NCI-H69 (cell line): Measurements from ENCODE around the gene MYCN.

Source experiments
- DNase-seq: peaks from one replicate; lab custom pipeline; 2025; lab: John Stamatoyannopoulos, UW

MYCN gene

DNA sequence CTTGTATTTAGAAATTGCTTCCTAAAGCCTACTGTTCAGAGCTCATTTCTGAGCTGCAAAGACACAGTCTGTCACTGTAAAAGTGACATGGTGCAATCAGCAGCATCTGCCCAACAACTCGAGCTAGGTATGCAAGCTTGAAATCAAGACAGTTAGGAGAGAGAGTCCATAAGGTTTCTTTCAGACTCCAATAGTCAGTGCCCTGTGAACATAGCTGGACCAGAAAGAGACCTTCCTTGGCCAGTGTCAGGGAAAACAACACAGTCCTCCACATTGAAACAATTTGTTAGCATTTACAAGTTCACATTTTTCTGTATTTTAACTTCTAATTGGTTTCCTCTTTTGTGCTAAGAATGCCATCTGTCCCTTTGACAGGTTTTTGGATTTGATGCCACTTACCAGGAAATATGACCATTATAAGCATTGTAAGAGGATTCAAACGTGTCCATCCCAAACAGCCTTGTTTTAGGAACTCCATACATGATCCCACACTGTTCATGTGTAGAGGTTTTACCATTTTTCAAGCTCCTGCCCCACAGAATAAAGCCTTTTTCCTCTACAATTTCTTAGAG lies 8.9 kb upstream of the MYCN start:
- no peak for DNase-seq

DNA sequence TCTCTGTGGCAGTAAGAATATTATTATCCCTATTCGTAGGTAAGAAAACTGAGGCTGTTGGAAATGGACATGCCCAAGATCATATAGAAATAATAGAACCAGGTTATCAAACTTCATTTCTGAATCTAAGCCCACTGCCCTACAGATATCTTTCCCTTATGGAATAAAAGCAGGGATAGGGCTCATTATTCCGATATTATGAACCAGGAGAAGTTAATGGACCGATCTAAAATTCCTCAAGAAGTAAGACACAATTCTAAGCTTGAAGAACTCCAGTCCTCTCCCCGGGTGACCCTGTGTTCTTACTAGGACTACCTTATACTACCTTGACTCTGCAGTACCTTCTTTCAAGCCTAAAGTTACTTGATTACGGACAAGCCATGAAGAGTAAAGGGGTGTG lies 8.4 kb upstream of the MYCN start:
- no peak for DNase-seq

DNA sequence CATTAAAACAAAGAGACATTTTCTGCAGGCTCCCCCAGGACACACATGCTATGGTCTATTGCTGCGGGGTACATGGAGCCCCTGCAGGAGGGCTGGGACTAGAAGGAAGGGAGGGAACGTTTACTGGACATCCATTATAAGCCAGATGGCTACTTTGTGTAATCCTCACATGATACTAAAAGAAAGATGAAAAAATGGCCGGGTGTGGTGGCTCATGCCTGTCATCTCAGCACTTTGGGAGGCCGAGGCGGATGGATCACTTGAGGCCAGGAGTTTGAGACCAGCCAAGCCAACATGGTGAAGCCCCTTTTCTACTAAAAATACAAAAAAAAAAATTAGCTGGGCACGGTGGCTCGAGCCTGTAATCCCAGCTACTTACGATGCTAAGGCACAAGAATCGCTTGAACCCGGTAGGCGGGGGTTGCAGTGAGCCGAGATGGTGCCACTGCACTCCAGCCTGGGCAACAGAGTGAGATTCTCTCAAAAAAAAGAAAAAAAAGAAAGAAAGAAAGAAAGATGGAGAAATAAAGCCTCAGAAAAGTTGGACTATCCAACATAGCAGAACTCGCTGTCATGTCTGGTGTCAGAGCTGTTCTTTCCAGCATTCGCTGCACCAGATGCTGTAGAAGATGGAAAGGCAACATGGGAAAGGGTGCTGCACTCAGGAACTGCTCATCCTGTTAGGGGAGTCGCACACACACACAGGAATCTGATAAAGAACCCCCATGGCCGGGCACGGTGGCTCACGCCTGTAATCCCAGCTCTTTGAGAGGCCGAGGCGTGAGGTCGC lies 7.8 kb upstream of the MYCN start:
- DNase-seq, result peak; percentile 100

DNA sequence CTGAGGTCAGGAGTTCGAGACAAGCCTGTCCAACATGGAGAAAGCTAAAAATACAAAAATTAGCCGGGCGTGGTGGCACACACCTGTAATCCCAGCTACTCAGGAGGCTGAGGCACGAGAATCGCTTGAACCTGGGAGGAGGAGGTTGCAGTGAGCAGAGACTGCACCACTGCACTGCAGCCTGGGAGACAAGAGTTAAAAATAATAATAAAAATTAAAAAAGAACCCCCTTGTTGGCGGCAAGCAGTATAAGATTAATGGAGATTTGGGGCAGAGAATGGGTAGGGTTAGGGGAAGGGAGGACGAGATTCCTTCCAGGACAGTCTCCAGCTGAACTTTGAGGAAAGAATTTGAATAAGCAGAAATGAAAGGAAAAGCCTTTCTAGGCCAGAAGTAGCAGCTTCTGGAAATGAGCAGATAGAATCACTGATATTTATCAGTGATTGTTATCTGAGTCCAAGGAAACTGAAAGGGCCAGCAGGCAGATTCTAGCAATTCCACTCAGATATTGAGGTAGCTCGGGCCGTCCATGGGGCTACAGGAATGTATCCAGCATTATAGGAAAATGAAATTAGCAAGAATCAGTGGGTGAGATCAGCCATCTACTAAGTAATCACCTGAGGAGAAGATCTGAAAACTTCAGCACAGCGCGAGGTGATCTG lies 7.0 kb upstream of the MYCN start:
- no peak for DNase-seq

DNA sequence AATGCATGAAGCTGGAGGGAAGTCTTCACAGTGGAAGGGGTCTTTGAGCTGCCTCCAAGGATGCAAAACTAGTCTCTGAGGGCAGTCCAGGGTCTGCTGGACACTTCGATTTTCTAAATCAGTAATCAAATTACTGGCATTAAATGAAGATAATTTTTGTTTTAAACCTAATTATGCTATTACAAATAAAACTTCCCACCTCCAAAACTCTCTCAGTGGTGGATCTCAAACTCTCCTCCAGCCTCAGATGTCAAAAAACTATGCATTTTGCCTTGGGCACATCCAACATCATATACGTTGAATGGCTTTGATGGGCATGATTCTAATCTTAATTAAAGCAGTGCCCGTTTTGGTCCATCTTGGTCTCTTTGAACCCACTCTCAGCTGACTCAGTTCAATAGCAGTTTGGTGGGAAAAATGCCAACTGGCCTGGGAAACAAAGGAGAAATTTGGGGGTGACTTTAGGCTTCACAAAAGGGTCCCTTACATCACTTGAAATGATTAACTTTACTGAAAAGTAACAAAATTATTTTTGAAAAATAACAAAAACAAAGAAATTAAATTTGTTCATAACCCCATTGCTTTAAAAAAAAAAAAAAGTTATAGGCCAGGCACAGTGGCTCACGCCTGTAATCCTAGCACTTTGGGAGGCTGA lies 5.9 kb upstream of the MYCN start:
- DNase-seq, result no peak

DNA sequence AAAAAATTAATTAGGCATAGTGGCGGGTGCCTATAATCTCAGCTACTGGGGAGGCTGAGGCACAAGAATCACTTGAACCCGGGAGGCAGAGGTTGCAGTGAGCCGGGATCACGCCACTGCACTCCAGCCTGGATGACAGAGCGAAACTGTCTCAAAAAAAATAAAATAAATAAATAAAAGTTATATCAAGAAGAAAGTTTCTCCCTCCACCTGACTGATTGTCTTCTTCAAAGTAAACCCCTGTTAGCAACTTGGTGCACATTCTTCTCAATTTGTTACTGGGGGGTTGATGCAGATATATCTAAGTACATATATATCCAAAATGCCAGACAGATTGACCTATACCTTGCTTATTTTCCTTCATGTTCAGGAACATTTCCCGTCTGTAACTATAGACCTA lies 5.2 kb upstream of the MYCN start:
- no peak for DNase-seq

DNA sequence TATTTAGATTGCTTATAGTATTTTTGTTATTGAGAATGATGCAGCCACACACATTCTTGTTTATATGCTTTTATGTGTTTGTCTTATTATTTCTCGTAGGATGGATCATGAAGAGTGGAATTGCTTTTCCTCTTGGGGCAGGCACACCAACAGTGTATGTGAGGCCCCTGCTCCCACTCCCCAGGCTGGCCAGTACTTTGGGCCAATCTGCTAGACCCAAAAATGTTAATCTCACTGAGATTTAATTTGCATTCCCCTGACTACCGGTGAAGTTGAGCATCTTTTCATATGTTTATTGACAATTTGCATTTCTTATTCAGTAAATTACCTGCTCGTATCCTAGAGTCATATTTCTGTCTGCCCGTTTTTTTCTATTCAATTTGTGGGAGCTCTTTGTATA lies 4.7 kb upstream of the MYCN start:
- DNase-seq, result no peak

DNA sequence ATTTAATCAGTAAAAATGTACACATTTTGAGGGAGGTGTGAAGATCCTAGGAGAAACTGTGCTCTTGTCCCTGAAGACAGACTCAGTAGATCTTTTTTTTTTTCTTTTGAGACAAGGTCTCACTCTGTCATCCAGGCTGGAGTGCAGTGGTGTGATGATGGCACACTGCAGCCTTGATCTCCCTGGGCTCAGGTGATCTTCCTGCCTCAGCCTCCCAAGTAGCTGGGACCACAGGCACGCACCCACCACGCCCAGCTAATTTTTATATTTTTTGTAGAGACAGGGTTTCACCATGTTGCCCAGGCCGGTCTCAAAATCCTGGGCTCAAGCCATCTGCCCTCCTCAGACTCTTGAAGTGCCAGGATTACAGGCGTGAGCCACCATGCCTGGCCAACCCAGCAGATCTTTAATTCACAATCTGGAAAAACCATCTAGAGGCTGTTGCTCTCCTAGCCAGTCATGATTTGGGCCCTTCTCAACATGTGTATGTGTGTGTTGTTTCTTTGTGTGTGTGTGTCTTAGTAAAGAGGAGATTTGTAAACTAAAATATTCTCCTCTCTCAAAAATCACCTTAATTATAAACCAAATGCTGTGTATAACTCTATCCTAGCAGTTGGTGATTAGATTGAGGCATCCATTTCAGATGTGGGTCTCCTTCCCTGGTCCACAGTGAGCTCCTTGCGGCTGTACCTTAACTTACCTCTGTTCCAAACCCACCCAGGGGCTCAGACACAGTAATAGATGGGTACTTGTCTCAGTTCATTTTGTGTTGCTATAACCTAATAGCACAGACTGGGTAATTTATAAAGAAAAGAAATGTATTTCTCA lies 3.9 kb upstream of the MYCN start:
- no peak for DNase-seq

DNA sequence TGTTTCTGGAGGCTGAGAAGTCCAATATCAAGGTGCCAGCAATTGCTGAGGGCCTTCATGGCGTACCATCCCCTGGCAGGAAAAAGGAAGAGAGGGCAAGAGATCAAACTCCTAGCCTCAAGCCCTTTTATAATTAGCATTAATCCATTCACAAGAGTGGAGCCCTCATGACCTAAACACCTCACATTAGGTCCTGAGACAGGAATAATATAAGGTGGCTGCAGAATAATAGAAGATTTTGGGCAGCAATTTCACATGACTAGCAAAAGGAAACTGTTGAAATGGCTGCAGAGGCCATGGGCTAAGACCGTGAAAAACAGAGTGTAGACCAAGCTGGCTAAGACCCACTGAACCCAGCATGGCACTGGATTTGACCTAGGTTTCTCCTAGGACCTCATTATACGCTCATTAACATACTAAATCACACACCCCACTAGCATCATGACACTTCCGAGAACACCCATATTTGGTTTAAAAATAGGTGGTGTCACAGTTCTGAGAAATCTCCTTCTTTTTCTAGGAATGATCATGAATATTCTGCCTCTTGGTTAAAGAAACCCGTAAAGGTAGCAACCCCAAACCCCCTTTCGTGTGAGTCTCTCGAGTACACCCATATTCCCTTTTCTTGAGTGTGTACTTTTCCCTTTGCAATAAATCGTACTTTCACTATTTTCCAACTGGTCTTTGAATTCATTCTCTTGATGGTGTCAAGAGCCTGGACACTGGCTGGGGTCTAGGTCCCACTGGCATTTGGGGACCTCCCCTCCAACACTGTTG lies 3.1 kb upstream of the MYCN start:
- DNase-seq, result no peak

DNA sequence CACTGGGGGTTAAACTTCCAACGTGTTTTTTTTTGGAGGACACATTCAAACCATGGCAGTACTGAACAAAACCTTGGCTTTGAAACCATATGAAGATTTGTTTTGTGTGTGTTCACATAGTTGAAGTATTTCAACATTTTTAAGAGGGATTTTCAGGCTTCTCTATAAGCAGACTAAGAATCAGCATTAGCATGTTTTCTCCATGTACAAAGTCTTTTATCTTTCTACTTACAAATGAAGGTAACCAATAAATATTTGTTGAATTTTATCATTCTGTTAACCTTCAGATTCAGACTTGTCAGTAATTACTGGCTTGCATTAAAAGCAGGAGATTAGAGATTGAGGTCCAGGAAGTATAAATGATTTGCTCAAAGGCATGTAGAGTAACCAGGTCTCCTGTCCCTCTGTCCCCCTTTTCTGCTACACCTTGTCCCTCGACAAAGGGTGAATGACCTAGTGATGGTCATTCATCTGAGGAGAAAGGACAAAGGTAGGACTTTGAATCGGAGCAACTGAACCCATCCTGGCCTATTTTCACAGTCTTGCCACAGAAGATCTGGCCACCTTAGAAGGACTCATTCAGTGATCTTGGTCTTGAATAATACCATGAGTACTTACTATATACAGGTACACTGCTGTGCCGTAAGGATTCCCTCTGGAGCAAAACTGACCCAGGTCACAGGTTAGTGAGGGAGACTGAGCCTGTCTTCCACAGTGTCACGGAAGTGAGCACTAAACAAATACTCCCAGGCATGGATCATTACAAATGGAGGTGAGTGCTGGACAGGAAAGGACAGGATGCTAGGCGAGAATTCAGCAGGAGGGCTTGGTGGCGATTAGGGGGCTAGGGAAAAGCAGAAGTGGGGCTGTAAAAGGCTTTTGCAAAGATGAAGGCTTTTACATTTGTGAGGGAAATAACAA lies 2.2 kb upstream of the MYCN start:
- DNase-seq, result no peak

DNA sequence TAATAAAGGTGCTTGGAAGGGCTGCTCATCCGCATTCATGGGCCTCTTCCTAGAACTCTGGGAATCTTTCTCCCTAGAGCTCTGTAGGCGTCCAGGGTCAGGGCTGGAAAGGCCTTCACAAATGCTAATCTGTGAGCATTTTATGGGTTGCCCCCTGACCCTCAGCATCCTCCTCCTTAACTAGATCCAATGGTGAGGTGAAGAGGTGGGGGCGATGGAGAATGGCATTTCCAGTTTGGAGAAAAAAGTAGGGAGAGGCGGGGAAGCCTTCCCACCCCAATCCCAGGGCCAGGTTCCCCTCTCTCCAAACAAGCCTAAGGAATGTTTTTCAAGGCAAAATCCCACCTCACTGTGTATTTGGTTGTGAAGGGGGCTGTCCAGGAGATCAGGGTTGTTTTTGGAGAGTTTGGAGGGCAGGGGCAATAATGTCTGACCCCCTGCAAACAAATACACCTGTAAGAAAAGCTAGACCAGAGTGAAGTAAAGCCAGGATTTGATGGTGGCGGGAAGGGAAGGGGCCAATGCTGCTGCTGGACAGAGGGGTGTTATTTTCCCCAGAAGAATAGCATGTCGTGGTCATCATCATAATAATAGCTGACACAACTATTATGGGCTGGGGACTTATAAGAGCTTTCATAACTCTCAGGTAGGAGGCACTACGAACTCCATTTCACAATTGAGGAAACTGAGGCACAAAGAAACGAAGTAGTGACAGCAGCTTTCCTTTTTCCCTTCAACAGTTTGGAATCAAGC lies 1.4 kb upstream of the MYCN start:
- no peak for DNase-seq

DNA sequence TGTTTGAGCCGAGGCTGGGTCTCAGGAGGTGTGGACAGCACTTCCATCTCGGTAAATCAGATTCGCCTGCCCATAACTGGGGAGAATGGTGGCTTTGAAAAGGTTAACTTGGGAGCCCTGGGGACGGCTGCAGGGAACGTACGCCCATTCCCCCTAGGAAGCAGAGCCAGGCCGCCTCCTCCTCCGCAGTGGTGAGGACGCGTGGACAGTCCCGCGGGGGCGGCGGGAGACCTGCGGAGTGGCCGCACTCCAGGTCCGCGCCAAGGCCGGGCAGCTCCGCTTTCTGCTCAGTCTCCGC lies 845 bp upstream of the MYCN start:
- DNase-seq, result no peak

DNA sequence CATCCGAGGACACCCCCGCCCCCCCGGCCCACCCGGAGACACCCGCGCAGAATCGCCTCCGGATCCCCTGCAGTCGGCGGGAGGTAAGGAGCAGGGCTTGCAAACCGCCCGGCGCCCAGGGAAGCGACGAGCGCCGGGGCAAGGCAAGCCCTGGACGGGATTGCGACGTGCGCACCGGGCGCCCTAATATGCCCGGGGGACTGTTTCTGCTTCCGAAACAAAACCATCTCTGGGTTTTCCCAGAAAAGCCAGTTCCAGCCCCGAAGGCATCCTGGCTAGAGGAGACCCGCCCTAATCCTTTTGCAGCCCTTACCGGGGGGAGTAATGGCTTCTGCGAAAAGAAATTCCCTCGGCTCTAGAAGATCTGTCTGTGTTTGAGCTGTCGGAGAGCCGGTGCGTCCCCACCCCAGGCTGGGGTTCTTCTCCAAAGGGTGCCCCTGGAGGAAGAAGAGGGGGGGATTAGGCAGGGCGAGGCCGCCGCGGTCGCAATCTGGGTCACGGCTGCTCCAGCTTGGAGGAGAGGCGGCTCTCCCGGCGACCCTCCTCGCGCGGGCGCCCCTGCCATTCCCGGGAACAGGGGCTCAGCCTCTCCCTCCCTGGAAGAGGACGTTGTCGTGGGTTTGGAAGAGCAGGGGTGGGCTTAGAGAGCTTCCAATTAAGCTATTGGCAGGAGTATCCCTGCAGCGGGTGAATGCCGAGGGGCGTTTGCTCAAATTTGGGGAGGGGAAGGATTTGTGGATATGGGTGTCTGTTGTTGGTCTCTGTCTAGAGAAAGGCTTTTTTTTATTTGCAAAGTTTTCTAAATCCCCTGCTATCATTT lies 521 bp downstream of the MYCN start:
- DNase-seq, result peak; percentile 100

DNA sequence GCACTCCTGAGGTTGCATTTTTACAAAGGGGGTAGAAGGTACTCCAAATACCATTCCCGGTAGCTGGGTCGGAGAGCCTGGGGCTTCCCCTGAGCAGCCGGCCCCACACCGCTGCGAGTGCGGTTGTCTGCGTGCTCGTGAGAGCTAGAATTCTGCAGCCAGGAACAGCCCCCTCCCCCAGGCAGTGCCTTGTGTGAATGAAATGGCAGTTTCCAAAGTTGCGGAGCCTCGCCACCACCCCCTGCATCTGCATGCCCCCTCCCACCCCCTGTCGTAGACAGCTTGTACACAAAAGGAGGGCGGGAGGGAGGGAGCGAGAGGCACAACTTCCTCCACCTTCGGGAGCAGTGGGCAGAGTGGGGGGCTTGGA lies 1.1 kb downstream of the MYCN start:
- peak; percentile 100 for DNase-seq

DNA sequence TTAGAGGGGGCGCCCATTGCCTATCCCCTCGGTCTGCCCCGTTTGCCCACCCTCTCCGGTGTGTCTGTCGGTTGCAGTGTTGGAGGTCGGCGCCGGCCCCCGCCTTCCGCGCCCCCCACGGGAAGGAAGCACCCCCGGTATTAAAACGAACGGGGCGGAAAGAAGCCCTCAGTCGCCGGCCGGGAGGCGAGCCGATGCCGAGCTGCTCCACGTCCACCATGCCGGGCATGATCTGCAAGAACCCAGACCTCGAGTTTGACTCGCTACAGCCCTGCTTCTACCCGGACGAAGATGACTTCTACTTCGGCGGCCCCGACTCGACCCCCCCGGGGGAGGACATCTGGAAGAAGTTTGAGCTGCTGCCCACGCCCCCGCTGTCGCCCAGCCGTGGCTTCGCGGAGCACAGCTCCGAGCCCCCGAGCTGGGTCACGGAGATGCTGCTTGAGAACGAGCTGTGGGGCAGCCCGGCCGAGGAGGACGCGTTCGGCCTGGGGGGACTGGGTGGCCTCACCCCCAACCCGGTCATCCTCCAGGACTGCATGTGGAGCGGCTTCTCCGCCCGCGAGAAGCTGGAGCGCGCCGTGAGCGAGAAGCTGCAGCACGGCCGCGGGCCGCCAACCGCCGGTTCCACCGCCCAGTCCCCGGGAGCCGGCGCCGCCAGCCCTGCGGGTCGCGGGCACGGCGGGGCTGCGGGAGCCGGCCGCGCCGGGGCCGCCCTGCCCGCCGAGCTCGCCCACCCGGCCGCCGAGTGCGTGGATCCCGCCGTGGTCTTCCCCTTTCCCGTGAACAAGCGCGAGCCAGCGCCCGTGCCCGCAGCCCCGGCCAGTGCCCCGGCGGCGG lies 1.7 kb downstream of the MYCN start:
- peak; percentile 100 for DNase-seq

DNA sequence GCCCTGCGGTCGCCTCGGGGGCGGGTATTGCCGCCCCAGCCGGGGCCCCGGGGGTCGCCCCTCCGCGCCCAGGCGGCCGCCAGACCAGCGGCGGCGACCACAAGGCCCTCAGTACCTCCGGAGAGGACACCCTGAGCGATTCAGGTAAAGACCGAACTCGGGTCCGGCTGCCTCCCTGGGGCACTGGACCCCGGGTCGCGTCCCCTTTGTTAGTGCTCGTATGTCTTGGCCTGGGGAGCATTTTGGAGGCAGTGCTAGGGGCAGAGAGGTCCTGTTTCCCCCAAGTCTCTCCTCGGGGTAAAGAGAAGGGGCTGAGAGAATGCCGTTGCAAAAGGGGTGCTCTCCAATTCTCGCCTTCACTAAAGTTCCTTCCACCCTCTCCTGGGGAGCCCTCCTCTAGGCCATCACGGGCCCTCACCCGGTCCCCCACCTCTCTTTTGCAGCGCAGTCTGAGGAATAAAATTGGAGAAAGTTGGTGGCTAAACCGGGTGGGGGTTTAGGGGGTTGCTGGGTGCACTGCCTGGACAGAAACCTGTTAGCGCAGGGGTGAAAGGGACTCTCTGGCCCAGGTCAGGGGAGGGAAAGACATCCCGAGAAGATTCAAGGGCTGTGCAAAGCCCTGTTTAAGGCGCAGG lies 2.5 kb downstream of the MYCN start:
- DNase-seq, result peak; percentile 100
